Right lobe of liver (tissue), 6 donors: ENCODE results near the gene SCGB1A1. TPM values are rescaled to one million over a fixed set of nuclear protein-coding genes. Genes with fewer than 3 reads are reported as not detected.
"Not testable (repeated sequence)": the region's sequence is repeated elsewhere in the genome, so short reads cannot be mapped to it uniquely, and the experiment has no call there.

ENCODE experiments used
- ATAC-seq, 4 donors: fragments of 200-7000 bp; cut with Tn5 transposase; one replicate each; pipeline ENCODE4 v1.9.1; 2020; ENCODE audit warnings: mild to moderate bottlenecking in 4 of 4, moderate library complexity in 4 of 4
- DNase-seq, 3 donors: peaks; one replicate each; pipeline ENCODE4 v3.0.0-alpha.2; 2020
- H3K27ac ChIP-seq, 3 donors: fragments of 200-600 bp; one replicate each; pipeline ENCODE4 v1.8.0; 2022
- H3K27me3 ChIP-seq, 2 donors: fragments of 200-600 bp; one replicate each; pipeline ENCODE4 v1.8.0; 2022
- H3K36me3 ChIP-seq, 4 donors: fragments of 200-600 bp; sonication (generic) in 1 of 4; one replicate each; pipeline versions ENCODE4 v1.5.1 to v1.8.0; 2017 to 2022; ENCODE audit warnings: control low read depth in 1 of 4
- H3K4me1 ChIP-seq, 4 donors: fragments of 200-600 bp; sonication (generic) in 1 of 4; one replicate each; pipeline versions ENCODE4 v1.5.1 to v1.8.0; 2017 to 2022; ENCODE audit warnings: control low read depth in 1 of 4
- H3K4me3 ChIP-seq, 3 donors: fragments of 200-600 bp; one replicate each; pipeline ENCODE4 v1.8.0; 2022
- H3K9me3 ChIP-seq, 4 donors: fragments of 200-600 bp; sonication (generic) in 1 of 4; one replicate each; pipeline versions ENCODE4 v1.5.1 to v1.8.0; 2017 to 2022; ENCODE audit warnings: control low read depth in 1 of 4
- CTCF ChIP-seq, 4 donors: fragments of 200-600 bp in 3 of 4; fragments of 450-650 bp in 1 of 4; IDR thresholded peaks; one replicate each; pipeline versions ENCODE4 v1.5.1 to v1.8.0; 2016 to 2022; ENCODE audit warnings: antibody characterized with exemption in 4 of 4, mild to moderate bottlenecking in 2 of 4
- POLR2A ChIP-seq: fragments of 450-650 bp; IDR thresholded peaks from one replicate; pipeline ENCODE4 v1.6.1; 2017; ENCODE audit warnings: antibody characterized with exemption, mild to moderate bottlenecking
- WGBS: methylation state at CpG from one replicate; pipeline ENCODE4 v1.1.6; 2018; ENCODE audit warnings: low coverage, low lambda C conversion rate; ENCODE audit not compliant: insufficient coverage; ENCODE audit errors: missing lambda C conversion rate; 5-methylcytosine and 5-hydroxymethylcytosine counted together
- intact Hi-C, 2 donors: fragments of 100-400 bp; cut with DNase I; formaldehyde crosslinking; loops; one replicate each; pipeline versions ENCODE4 v1.11.2 to v1.14.1; 2022
- total RNA-seq, 6 experiments: library from RNA; depleted of rRNA in 2 of 6; stranded (reverse); fragments of >200 nt in 2 of 6; fragmentation: NEBNext Ultra II Directional in 3 of 6; extraction: Animal tissue kit (Norgen Biotek cat#: 25700) in 3 of 6; gene quantifications; one replicate each; pipeline versions ENCODE4 v1.1.0 to v1.2.4, GENCODE V29; 2016 to 2023
- donor health status: DM: no; HTN: yes; CAD: no.
- donor health status: DM: no; HTN: no; CAD: no.
- donor health status: DM: no; HTN: no; CAD: no.
- donor health status: DM: no; HTN: yes; CAD: no.
- donor health status: DM: no; HTN: yes; CAD: no.

Gene SCGB1A1
- total RNA-seq, 6 experiments from 2014 or later = not detected

DNA sequence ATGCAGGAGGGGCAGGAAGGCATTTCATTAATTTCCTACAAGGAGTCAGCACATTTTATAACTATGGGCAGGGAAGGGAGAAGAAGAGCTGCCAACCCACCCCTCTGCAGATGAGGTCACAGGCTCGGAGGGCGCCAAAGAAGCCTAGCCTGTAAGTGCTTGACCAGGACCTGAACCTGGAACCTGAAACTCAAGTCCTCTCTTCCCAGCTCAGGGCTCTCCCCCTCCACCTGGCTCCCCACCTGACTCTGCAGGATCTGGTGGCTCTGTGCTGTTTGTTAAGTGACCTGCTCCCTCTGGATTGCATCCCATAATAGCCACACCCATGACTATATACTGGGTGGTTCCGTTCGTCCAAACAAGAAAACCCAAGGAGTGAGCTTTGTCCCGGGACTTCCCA lies 27.3 kb downstream of the SCGB1A1 start:
- Histone ChIP-seq H3K9me3 (no peaks in the 10 kb centered on the region), H3K4me1 (peaks cover 0 to 35% (median 12%) of the 10 kb centered on the region in 4 donors), H3K4me3 (no peak overlapping the region), H3K27me3 (no peaks in the 10 kb centered on the region), H3K27ac (no peak overlapping the region), H3K36me3 (no peaks in the 10 kb centered on the region)
- TF ChIP-seq CTCF (IDR thresholded peaks at IDR 0.05) (no peak), POLR2A (no peak)
- DNase-seq = no peak
- no peak for ATAC-seq
- intact Hi-C loops = no loop called here
- 71% methylated on average over 5 of the region's 5 CpGs for WGBS

DNA sequence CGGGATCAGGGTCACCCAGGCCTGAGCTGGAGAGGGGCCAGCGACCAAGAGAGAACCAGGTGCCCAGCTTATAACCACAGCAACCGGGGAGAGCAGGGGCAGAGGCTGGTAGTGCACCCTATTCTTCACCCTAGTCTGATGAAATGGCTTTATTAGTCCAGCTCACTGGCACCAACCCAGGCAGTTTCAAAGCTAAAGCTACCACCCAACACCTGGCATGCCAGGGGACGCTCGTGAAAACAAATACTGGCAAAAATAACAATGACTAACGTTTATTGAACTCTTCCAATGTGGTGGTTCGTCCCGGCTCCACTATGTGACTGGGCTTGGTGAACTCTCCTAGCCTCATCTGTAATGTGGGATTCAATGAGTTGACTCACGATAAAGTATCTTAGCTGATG lies 30.6 kb downstream of the SCGB1A1 start:
- peak overlapping the region; percentile 28 to 69 (median 32) for H3K27ac ChIP-seq
- no peaks in the 10 kb centered on the region for H3K9me3 ChIP-seq
- H3K4me1 ChIP-seq = peaks cover 0 to 40% (median 12%) of the 10 kb centered on the region in 4 donors
- 45% methylated on average over 7 of the region's 9 CpGs for WGBS
- TF ChIP-seq CTCF (IDR thresholded peaks at IDR 0.05) = peak in 2 of 4 donors; percentile 17 to 57
- TF ChIP-seq POLR2A = no peak
- peak; percentile 87 to 93 (median 89) for ATAC-seq
- DNase-seq = peak; percentile 83 to 92 (median 90)
- intact Hi-C loops = no loop called here
- no peaks in the 10 kb centered on the region for H3K27me3 ChIP-seq
- H3K36me3 ChIP-seq = no peaks in the 10 kb centered on the region
- no peak overlapping the region for H3K4me3 ChIP-seq

DNA sequence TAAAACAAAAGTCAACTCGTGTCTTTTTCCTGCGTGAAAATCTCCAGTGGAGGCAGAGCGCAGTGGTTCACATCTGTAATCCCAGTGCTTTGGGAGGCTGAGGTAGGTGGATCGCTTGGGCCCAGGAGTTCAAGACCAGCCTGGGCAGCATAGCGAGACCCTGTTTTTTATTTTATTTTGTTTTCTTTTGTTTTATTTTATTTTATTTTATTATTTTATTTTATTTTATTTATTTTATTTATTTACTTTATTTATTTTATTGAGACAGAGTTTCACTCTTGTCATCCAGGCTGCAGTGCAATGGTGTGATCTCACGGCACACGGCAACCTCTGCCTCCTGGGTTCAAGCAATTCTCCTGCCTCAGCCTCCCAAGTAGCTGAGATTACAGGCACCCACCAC lies 31.1 kb downstream of the SCGB1A1 start:
- H3K4me3 ChIP-seq, intact Hi-C loops, DNase-seq, H3K27me3 ChIP-seq, ATAC-seq, H3K36me3 ChIP-seq, H3K9me3 ChIP-seq: not testable (repeated sequence)
- Histone ChIP-seq H3K27ac (peak overlapping the region in 2 of 3 donors; percentile 32 to 39), H3K4me1 (peaks cover 0 to 36% (median 10%) of the 10 kb centered on the region in 4 donors)
- WGBS = 81% methylated on average over 6 of the region's 7 CpGs

- H3K4me3 ChIP-seq = no peak overlapping the region
- WGBS = 90% methylated on average over 14 of the region's 15 CpGs
- TF ChIP-seq CTCF (IDR thresholded peaks at IDR 0.05) (no peak), POLR2A (no peak)
- no peaks in the 10 kb centered on the region for H3K36me3 ChIP-seq
- peak overlapping the region in 1 of 3 donors; percentile 9 for H3K27ac ChIP-seq
- H3K9me3 ChIP-seq = no peaks in the 10 kb centered on the region
- ATAC-seq = peak in 1 of 4 donors; percentile 6
- intact Hi-C loops = no loop called here
- no peaks in the 10 kb centered on the region for H3K27me3 ChIP-seq
- no peak for DNase-seq
- H3K4me1 ChIP-seq = peaks cover 0 to 28% (median 5%) of the 10 kb centered on the region in 4 donors
These were observed 31.9 kb downstream of the SCGB1A1 start for GRCh38 chr11:62450543-62451240.

- no peak overlapping the region for H3K4me3 ChIP-seq
- peaks cover 0 to 28% (median 5%) of the 10 kb centered on the region in 4 donors for H3K4me1 ChIP-seq
- no peaks in the 10 kb centered on the region for H3K36me3 ChIP-seq
- ATAC-seq (peak in 3 of 4 donors; percentile 18 to 40 (median 31)), DNase-seq (no peak)
- no peaks in the 10 kb centered on the region for H3K27me3 ChIP-seq
- TF ChIP-seq POLR2A (no peak), CTCF (IDR thresholded peaks at IDR 0.05) (no peak)
- intact Hi-C loops = no loop called here
- 62% methylated on average over 8 of the region's 8 CpGs for WGBS
- peak overlapping the region in 1 of 3 donors; percentile 9 for H3K27ac ChIP-seq
- H3K9me3 ChIP-seq = no peaks in the 10 kb centered on the region
These were observed 32.4 kb downstream of the SCGB1A1 start for GRCh38 chr11:62451241-62451621.
